H9 (cell line): ENCODE data around the gene MRAP2. TPM values are rescaled to one million over a fixed set of nuclear protein-coding genes. Genes with fewer than 3 reads are reported as not detected.

Experiments used
- DNase-seq: peaks from one replicate; pipeline ENCODE4 v3.0.0-alpha.2; 2017
- H2AFZ ChIP-seq: one replicate; pipeline ENCODE4 v1.6.1; 2013; ENCODE audit warnings: mild to moderate bottlenecking, low read length, control low read depth, moderate library complexity
- H2AK5ac ChIP-seq: 2 replicates; pipeline ENCODE4 v1.6.1; 2013; ENCODE audit warnings: low read length, control low read depth, mixed read lengths; ENCODE audit not compliant: insufficient read length
- H2BK120ac ChIP-seq: one replicate; pipeline ENCODE4 v1.6.1; 2013; ENCODE audit warnings: low read depth, mild to moderate bottlenecking, low read length, control low read depth, inconsistent platforms; ENCODE audit not compliant: poor library complexity, severe bottlenecking
- H2BK12ac ChIP-seq: 2 replicates; pipeline ENCODE4 v1.6.1; 2013; ENCODE audit warnings: low read length, control low read depth, mixed read lengths, low read depth; ENCODE audit not compliant: insufficient read length
- H2BK15ac ChIP-seq: 2 replicates; pipeline ENCODE4 v1.6.1; 2013; ENCODE audit warnings: low read depth, low read length, control low read depth
- H2BK20ac ChIP-seq: one replicate; pipeline ENCODE4 v1.6.1; 2013; ENCODE audit warnings: low read depth, mild to moderate bottlenecking, low read length, control low read depth, inconsistent platforms; ENCODE audit not compliant: poor library complexity, severe bottlenecking
- H2BK5ac ChIP-seq: 2 replicates; pipeline ENCODE4 v1.6.1; 2013; ENCODE audit warnings: low read length, control low read depth, mixed read lengths; ENCODE audit not compliant: insufficient read length
- H3K14ac ChIP-seq: 2 replicates; pipeline ENCODE4 v1.6.1; 2013; ENCODE audit warnings: low read length, control low read depth; ENCODE audit not compliant: insufficient read depth
- H3K18ac ChIP-seq: 2 replicates; pipeline ENCODE4 v1.6.1; 2013; ENCODE audit warnings: low read depth, mild to moderate bottlenecking, mixed read lengths, low read length, control low read depth; ENCODE audit not compliant: insufficient read length
- H3K23ac ChIP-seq: 2 replicates; pipeline ENCODE4 v1.6.1; 2013; ENCODE audit warnings: low read length, control low read depth, mixed read lengths, low read depth; ENCODE audit not compliant: insufficient read length
- H3K23me2 ChIP-seq: 2 replicates; pipeline ENCODE4 v1.6.1; 2013; ENCODE audit warnings: low read depth, mild to moderate bottlenecking, mixed read lengths, low read length, control low read depth; ENCODE audit not compliant: insufficient read length, poor library complexity, severe bottlenecking
- H3K27ac ChIP-seq: 2 replicates; pipeline ENCODE4 v1.5.1; 2013; ENCODE audit warnings: low read length, control low read depth, mixed read lengths, low read depth; ENCODE audit not compliant: insufficient read length
- H3K27me3 ChIP-seq: 2 replicates; pipeline ENCODE4 v1.6.1; 2013; ENCODE audit warnings: low read length, control low read depth, inconsistent platforms; ENCODE audit not compliant: insufficient read depth
- H3K4ac ChIP-seq: 2 replicates; pipeline ENCODE4 v1.6.1; 2013; ENCODE audit warnings: low read depth, mild to moderate bottlenecking, control low read depth, inconsistent platforms, low read length, moderate library complexity
- H3K4me1 ChIP-seq: 2 replicates; pipeline ENCODE4 v1.6.1; 2013; ENCODE audit warnings: low read length, control low read depth, inconsistent platforms; ENCODE audit not compliant: insufficient read depth
- H3K4me2 ChIP-seq: 2 replicates; pipeline ENCODE4 v1.6.1; 2013; ENCODE audit warnings: low read length, control low read depth, mixed read lengths; ENCODE audit not compliant: insufficient read length, insufficient read depth
- H3K56ac ChIP-seq: 2 replicates; pipeline ENCODE4 v1.6.1; 2013; ENCODE audit warnings: low read depth, mild to moderate bottlenecking, mixed read lengths, low read length, control low read depth; ENCODE audit not compliant: insufficient read length
- H3K79me1 ChIP-seq: 2 replicates; pipeline ENCODE4 v1.6.1; 2013; ENCODE audit warnings: low read depth, mild to moderate bottlenecking, moderate library complexity, low read length, control low read depth, inconsistent platforms; ENCODE audit not compliant: insufficient read depth, poor library complexity, severe bottlenecking
- H3K79me2 ChIP-seq: 2 replicates; pipeline ENCODE4 v1.6.1; 2013; ENCODE audit warnings: low read length, control low read depth, inconsistent platforms; ENCODE audit not compliant: insufficient read depth
- H3K9ac ChIP-seq: 2 replicates; pipeline ENCODE4 v1.6.1; 2013; ENCODE audit warnings: low read length, control low read depth, mixed read lengths; ENCODE audit not compliant: insufficient read length; ENCODE audit errors: extremely low read depth
- H3K9me3 ChIP-seq: one replicate; pipeline ENCODE4 v1.6.1; 2013; ENCODE audit warnings: low read depth, low read length, inconsistent platforms; ENCODE audit not compliant: control insufficient read depth
- H3T11ph ChIP-seq: one replicate; pipeline ENCODE4 v1.6.1; 2013; ENCODE audit warnings: mild to moderate bottlenecking, low read length, control low read depth, inconsistent platforms
- H4K20me1 ChIP-seq: one replicate; pipeline ENCODE4 v1.6.1; 2013; ENCODE audit not compliant: control insufficient read depth, insufficient read length, insufficient read depth
- H4K5ac ChIP-seq: 2 replicates; pipeline ENCODE4 v1.6.1; 2013; ENCODE audit warnings: low read depth, mild to moderate bottlenecking, mixed read lengths, low read length, control low read depth; ENCODE audit not compliant: insufficient read length
- H4K8ac ChIP-seq: replicated peaks from 2 replicates; pipeline ENCODE4 v1.6.1; 2013; ENCODE audit warnings: low read length, control low read depth, mixed read lengths, low read depth; ENCODE audit not compliant: insufficient read length
- H4K91ac ChIP-seq: 2 replicates; pipeline ENCODE4 v1.6.1; 2013; ENCODE audit warnings: low read depth, mild to moderate bottlenecking, moderate library complexity, mixed read lengths, low read length, control low read depth; ENCODE audit not compliant: insufficient read length
- H3K27ac Mint-ChIP-seq, 3 experiments: 2 replicates in 2 of 3; 3 replicates in 1 of 3; pipeline ENCODE4 v1.8.0; 2020 to 2021; ENCODE audit warnings: mixed read lengths in 3 of 3, mild to moderate bottlenecking in 1 of 3, moderate library complexity in 1 of 3
- H3K27me3 Mint-ChIP-seq: 2 replicates; pipeline ENCODE4 v1.8.0; 2021; ENCODE audit warnings: low read depth, mild to moderate bottlenecking, moderate library complexity, mixed read lengths
- H3K36me3 Mint-ChIP-seq, 3 experiments: 2 replicates in 2 of 3; 3 replicates in 1 of 3; pipeline ENCODE4 v1.8.0; 2020 to 2021; ENCODE audit warnings: low read depth in 3 of 3, mixed read lengths in 3 of 3; ENCODE audit not compliant: insufficient read depth in 1 of 3
- H3K4me1 Mint-ChIP-seq, 2 experiments: 2 replicates each; pipeline ENCODE4 v1.8.0; 2020; ENCODE audit warnings: mixed read lengths in 2 of 2
- H3K4me3 Mint-ChIP-seq, 2 experiments: 2 replicates in 1 of 2; 3 replicates in 1 of 2; pipeline ENCODE4 v1.8.0; 2020 to 2021; ENCODE audit warnings: mild to moderate bottlenecking in 2 of 2, mixed read lengths in 2 of 2, moderate library complexity in 1 of 2
- H3K9me3 Mint-ChIP-seq, 2 experiments: 2 replicates in 1 of 2; 3 replicates in 1 of 2; pipeline ENCODE4 v1.8.0; 2020; ENCODE audit warnings: mild to moderate bottlenecking in 2 of 2, mixed read lengths in 2 of 2, moderate library complexity in 1 of 2
- CTCF ChIP-seq: fragments of 200-600 bp; sonication (generic); conservative IDR thresholded peaks from 3 replicates; pipeline ENCODE4 v1.8.0; 2021; ENCODE audit warnings: antibody characterized with exemption, mild to moderate bottlenecking
- WGBS: extraction: QIAGEN DNeasy Blood & Tissue Kit; methylation state at CpG from one replicate; pipeline ENCODE4 v1.1.7; 2013; ENCODE audit warnings: missing lambda C conversion rate, low lambda C conversion rate, mixed read lengths; ENCODE audit not compliant: insufficient read length; ENCODE audit errors: extremely low coverage; 5-methylcytosine and 5-hydroxymethylcytosine counted together
- total RNA-seq: library from RNA; stranded (reverse); gene quantifications from 2 replicates; pipeline ENCODE4 v1.2.1, GENCODE V29; 2021

MRAP2 gene
- total RNA-seq, 1 experiment from 2014 or later, result 8.0 TPM

- H2BK15ac ChIP-seq, result no peak overlapping the region
- no peak for DNase-seq
- no peak overlapping the region for H2AK5ac ChIP-seq
- no peak overlapping the region for H3K56ac ChIP-seq
- Mint-ChIP-seq H3K27ac (no peak overlapping the region), H3K9me3 (0 out of 5 replicates have a peak, but pooled peaks cover 0 to 2% of the 10 kb centered on the region in 2 experiments), H3K27me3 (no peaks in the 10 kb centered on the region), H3K4me1 (peaks cover 24 to 25% of the 10 kb centered on the region in 2 experiments), H3K36me3 (peaks cover under 1 to 15% (median 4%) of the 10 kb centered on the region in 3 experiments; a peak in 4 of 7 replicates), H3K4me3 (no peak overlapping the region)
- no CpG with 5 or more reads among the region's 2 CpGs for WGBS
- H2BK12ac ChIP-seq, result no peak overlapping the region
- no peak overlapping the region for H4K8ac ChIP-seq
- H3K9me3 ChIP-seq, result no peaks in the 10 kb centered on the region
- H2BK20ac ChIP-seq, result no peak overlapping the region
- no peak for TF ChIP-seq CTCF
- H3K4me2 ChIP-seq, result no peak overlapping the region
- no peak overlapping the region for H2AFZ ChIP-seq
- H3T11ph ChIP-seq, result no peak overlapping the region
- no peaks in the 10 kb centered on the region; the same call in 1 of the 2 replicates for H3K4me1 ChIP-seq
- H2BK120ac ChIP-seq, result no peak overlapping the region
- H3K27me3 ChIP-seq, result no peaks in the 10 kb centered on the region
- H4K20me1 ChIP-seq, result no peaks in the 10 kb centered on the region
- no peak overlapping the region for H4K91ac ChIP-seq
- H3K23ac ChIP-seq, result no peak overlapping the region
- no peak overlapping the region for H3K14ac ChIP-seq
- H3K18ac ChIP-seq, result no peak overlapping the region
- no peak overlapping the region for H3K9ac ChIP-seq
- H4K5ac ChIP-seq, result no peak overlapping the region
- H2BK5ac ChIP-seq, result no peak overlapping the region
- no peak overlapping the region for H3K27ac ChIP-seq
- H3K4ac ChIP-seq, result no peak overlapping the region
- H3K79me2 ChIP-seq, result no peaks in the 10 kb centered on the region
- H3K23me2 ChIP-seq, result no peaks in the 10 kb centered on the region
- H3K79me1 ChIP-seq, result no peaks in the 10 kb centered on the region
These were observed 44.1 kb downstream of the MRAP2 start for GRCh38 chr6:84077645-84078044.
